Measurements from ENCODE around the gene ECSCR.

ECSCR gene

DNA sequence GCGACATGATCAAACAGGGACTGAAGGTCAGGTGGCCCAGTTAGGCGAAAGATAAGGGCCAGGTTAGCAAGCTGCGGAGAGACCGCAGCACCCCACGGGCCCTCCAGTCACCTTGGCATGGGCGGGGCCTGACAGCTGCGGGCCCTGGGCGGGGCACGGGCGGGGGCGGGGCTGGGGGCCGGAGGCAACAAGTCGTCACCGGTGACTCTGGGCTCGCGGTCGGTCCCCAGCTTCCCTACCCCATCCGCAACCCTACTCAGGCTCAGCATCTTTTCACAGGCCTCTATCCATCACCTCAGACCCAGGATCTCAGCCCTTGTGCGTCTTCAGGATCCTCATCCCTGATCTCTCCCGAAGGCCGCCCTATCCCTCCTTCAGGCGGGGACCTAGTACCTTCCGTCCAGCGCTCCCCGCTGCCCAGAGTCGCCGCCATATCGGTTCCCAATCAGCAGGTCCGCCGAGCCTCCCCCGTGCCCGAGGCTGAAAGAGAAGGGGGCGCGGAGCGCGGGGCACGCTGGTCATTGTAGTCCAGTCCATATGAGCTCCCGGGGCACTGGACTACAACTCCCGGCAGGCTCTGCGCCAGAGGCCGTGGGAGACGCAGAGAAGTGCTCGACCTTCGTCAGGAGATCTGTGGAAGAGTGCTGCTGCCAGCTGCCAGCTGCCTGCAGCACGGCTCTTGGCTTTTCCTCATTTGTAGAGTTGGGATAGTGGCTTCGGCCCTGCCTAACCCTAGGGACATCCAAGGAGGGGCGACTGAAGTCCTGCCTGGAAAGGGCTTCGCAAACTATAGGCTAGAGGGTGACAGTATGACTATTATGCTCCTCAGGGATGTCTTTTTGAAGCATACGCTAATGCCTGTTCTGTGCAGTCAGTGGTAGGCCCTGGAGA lies 23.3 kb downstream of the ECSCR start, which contains the start of gene DNAJC18:
Gene DNAJC18 (minus strand): TSS at position 513 of the 891 bp plus-strand sequence. CDS start 80 bp downstream, at position 433.
- Mint-ChIP-seq H3K36me3 (peaks cover 15% of the 10 kb centered on the region), H3K4me3 (peak within 1 kb of the TSS; percentile 97), H3K9me3 (no peaks in the 10 kb centered on the region), H3K27me3 (no peaks in the 10 kb centered on the region), H3K4me1 (peaks cover 27% of the 10 kb centered on the region), H3K27ac (peak within 1 kb of the TSS; percentile 97)
- ATAC-seq, result peak; percentile 99

DNA sequence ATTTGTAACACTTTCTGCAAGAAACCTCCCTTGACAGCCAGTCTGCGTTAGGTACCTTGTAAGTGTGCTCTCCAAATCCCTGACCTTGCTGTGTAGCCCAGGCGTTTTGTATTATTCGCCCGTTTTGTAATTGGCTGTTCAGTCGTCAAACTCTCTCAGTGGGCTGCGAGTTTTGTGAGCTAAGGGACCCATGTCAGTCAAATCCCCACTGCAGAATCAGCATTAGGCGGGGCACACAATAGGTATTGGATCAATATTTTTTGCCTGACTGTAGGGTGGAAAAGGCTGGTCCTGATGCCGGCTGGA lies 23.9 kb downstream of the ECSCR start:
- Mint-ChIP-seq H3K36me3 (peaks cover 15% of the 10 kb centered on the region), H3K27ac (peak overlapping the region; percentile 97), H3K27me3 (no peaks in the 10 kb centered on the region), H3K4me1 (peaks cover 24% of the 10 kb centered on the region), H3K4me3 (peak overlapping the region; percentile 97), H3K9me3 (no peaks in the 10 kb centered on the region)
- ATAC-seq, result no peak

DNA sequence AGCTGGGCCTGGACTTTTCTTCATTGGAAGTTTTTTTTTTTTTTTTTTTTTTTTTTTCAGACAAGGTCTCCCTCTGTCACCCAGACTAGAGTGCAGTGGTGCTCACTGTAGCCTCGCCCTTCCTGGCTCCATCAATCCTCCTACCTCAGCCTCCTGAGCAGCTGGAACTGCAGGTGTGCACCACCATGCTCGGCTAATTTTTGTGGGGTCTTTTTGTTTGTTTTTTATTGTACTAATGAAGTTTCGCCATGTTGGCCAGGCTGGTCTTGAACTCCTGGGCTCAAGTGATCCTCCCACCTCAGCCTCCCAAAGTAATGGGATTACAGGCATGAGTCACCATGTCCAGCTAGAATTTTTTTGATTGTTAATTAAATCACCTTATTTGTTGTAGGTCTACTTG lies 26.9 kb downstream of the ECSCR start:
- Mint-ChIP-seq H3K4me3 (no peak overlapping the region), H3K36me3 (peaks cover 15% of the 10 kb centered on the region), H3K27me3 (no peaks in the 10 kb centered on the region), H3K27ac (no peak overlapping the region), H3K4me1 (peaks cover 22% of the 10 kb centered on the region), H3K9me3 (no peaks in the 10 kb centered on the region)
- ATAC-seq, result no peak

DNA sequence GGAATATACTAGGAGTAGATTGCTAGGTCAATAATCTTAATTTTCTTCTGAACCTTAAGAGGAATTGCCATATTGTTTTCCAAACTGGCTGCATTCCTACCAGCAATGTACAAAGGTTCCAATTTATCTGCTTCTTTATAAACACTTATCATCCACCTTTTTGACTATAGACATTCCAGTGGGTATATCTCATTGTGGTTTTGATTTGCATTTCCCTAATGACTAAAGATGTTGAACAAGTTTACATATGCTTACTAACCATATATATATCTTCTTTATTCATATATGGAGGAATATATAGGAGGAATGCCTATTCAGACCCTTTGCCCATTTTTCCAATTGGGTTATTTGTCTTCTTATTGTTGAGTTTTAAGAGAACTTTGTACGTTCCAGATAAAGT lies 30.8 kb downstream of the ECSCR start:
- Mint-ChIP-seq H3K4me1 (no peaks in the 10 kb centered on the region), H3K27me3 (no peaks in the 10 kb centered on the region), H3K36me3 (peaks cover 16% of the 10 kb centered on the region), H3K9me3 (no peaks in the 10 kb centered on the region), H3K4me3 (no peak overlapping the region), H3K27ac (no peak overlapping the region)
- ATAC-seq, result no peak

DNA sequence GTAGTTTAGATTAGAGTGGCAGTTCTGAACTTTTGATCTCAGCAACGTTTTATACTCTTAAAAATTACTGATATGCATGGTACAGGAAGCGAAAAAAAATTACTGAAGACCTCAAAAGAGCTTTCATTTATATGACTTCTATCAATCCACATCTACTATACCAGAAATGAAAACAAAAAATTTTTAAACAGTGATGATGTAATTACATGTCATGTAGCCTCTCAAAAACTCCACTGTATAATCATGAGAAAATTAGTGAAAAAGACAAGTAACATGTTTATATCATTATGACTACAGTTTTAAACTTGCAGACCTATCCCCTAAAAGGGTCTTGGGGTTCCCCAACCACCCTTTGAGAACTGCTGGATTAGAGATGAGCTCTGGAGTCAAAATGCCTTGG lies 32.5 kb downstream of the ECSCR start:
- Mint-ChIP-seq H3K27ac (no peak overlapping the region), H3K4me1 (no peaks in the 10 kb centered on the region), H3K9me3 (no peaks in the 10 kb centered on the region), H3K4me3 (no peak overlapping the region), H3K27me3 (no peaks in the 10 kb centered on the region), H3K36me3 (peaks cover 16% of the 10 kb centered on the region)
- no peak for ATAC-seq

DNA sequence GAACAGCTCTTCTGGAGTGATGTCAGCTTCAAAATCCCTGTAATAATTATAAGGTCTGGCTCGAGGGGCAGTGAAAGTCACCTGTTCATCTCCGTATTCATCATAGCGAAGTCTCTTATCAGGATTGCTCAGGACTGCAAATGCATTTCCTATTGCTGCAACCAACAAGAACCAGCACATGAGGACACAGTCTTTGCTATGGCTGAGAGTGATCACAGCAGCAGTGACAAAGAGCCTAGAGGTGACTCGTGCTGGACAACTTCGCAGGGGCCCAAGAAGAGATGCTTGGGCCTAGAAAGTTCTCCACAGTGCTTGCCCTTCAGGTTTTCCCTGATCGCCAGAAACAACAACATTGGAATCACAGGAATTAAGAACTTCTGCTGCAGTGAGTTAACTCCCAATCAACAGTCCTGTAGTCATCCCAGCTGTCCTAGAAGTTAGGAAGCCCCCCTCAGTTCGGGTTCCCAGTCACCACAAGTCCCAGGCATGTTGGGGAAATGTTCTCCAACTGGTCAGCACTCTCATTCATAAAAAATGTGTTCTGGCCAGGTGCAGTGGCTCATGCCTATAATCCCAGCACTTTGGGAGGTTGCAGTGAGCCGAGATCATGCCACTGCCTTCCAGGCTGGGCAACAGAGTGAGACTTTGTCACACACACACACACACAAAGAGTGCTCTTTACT lies 36.2 kb downstream of the ECSCR start:
- no peak for ATAC-seq
- Mint-ChIP-seq H3K4me1 (peaks cover 6% of the 10 kb centered on the region), H3K36me3 (peaks cover 35% of the 10 kb centered on the region), H3K27me3 (no peaks in the 10 kb centered on the region), H3K9me3 (no peaks in the 10 kb centered on the region), H3K4me3 (no peak overlapping the region), H3K27ac (no peak overlapping the region)

DNA sequence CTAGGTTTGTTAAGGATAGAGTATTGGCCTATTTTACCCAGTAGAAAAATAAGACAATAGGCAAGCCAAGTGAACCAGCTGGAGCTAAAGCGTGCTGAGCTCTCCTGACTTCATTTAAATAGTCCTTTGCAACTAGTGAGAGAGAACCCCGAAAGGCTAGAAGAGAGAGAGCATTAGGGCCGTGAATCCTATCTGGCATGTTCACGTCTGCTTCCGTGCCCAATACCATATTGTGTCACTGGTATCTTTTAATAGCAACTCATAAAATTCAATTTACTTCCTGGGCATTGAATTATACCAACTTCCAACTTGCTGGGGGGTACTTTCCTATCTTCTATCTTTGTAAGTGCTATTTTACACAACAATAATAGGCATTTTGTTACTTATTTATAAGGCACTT lies 37.0 kb downstream of the ECSCR start:
- no peaks in the 10 kb centered on the region for H3K9me3 Mint-ChIP-seq
- no peak overlapping the region for H3K4me3 Mint-ChIP-seq
- H3K27me3 Mint-ChIP-seq, result no peaks in the 10 kb centered on the region
- H3K4me1 Mint-ChIP-seq, result peaks cover 6% of the 10 kb centered on the region
- no peak for ATAC-seq
- H3K27ac Mint-ChIP-seq, result no peak overlapping the region
- H3K36me3 Mint-ChIP-seq, result peaks cover 41% of the 10 kb centered on the region

DNA sequence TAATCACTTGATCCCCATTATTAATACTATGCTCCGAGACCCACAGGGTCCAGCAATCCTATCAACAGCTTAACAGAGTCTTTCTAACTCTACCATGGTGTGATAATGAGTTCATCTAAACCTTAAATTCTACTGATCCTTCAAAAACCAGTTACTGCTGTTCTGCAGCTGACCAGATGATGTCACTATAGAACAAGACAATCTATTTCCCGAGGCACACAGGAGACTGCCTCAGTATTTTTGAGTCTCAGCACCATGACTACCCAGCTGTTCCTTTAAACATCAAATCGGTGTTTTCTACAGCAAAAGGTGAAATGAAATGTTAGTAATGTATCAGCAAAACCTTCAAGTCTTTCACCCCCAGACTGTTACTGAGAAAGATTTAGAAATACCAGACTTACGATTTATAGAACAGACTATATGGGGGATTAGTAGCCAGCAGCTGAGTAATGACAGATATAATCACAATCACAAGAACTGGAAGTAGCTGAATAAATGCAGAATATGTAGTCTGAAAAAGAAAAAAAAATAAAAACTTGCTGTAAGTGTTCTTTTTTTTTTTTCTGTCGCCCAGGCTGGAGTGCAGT lies 40.1 kb downstream of the ECSCR start:
- Mint-ChIP-seq H3K27me3 (no peaks in the 10 kb centered on the region), H3K27ac (peak overlapping the region; percentile 11)
- ATAC-seq, result peak; percentile 83

DNA sequence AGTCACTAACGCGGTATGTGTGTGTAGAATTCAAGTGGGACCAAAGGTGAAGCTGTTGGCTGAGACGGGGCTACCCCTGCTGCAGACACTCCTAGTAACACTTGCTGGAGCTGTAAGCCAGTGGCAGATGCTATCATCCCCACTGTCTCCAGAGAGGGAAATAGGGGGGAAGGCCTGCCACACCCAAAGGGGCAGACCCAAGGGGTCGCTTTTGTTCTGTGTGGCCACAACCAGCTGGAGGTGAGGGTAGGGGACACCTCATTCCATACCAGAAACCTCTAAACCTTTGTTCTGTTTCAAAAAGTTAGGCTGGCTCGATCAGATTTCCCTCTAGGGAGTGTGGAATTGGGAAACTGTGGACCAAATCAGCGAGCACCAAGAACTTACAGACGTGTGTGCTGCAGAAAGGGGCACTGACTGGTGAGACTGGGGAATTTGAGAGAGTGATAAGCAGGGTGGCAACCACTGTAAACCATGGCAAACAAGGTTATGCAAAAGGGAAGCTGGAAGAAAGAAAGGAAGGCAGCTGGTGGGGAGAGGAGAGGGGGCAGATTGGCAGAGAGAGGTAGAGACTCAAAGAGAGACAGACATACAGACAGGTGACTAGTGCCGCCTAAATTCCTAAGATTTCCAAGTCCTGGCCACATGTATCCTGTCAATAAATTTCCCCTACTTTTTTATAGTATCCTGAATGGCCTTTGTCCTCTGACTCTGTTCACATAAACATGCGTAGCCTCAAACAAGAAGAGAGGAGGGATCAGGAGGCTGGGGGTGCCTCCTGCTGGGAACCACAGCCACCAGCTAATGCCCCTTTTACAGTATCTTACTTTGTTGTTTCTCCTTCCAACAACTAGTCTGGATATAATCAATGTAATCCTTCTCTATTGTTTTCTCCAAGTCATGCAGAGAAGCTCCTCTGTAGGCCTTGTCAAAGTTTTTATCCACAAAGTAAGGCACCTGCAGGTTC lies 43.0 kb downstream of the ECSCR start:
- no peaks in the 10 kb centered on the region for H3K9me3 Mint-ChIP-seq
- H3K4me1 Mint-ChIP-seq, result peaks cover 6% of the 10 kb centered on the region
- H3K4me3 Mint-ChIP-seq, result no peak overlapping the region
- no peaks in the 10 kb centered on the region for H3K27me3 Mint-ChIP-seq
- H3K36me3 Mint-ChIP-seq, result peaks cover 42% of the 10 kb centered on the region
- no peak overlapping the region for H3K27ac Mint-ChIP-seq
- ATAC-seq, result no peak

More for the DNA sequence above, 40.1 kb downstream of the ECSCR start:
- Mint-ChIP-seq H3K4me1 (peaks cover 6% of the 10 kb centered on the region), H3K4me3 (no peak overlapping the region), H3K36me3 (peaks cover 52% of the 10 kb centered on the region), H3K9me3 (no peaks in the 10 kb centered on the region)

DNA sequence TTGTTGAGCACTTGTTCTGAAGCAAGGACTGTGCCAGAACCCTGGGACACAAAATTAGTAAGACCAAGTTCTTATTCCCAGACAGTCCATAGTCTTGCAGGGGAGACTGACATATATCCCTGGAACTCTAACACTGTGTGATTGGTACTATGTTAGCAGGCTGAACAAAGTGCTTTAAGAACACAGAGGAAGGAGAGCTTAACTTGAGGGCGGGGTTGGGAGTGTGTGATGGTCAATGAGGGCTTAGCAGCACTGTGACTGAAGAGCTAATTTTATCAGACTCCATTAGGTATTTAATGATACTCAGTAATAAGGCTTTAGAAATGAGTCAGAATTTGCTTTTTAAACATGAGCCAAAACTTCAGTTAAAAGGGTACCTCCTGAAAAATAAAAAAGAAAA lies 43.8 kb downstream of the ECSCR start:
- no peak for ATAC-seq
- no peak overlapping the region for H3K27ac Mint-ChIP-seq
- H3K4me1 Mint-ChIP-seq, result peaks cover 6% of the 10 kb centered on the region
- no peak overlapping the region for H3K4me3 Mint-ChIP-seq
- no peaks in the 10 kb centered on the region for H3K27me3 Mint-ChIP-seq
- no peaks in the 10 kb centered on the region for H3K9me3 Mint-ChIP-seq
- peaks cover 39% of the 10 kb centered on the region for H3K36me3 Mint-ChIP-seq

DNA sequence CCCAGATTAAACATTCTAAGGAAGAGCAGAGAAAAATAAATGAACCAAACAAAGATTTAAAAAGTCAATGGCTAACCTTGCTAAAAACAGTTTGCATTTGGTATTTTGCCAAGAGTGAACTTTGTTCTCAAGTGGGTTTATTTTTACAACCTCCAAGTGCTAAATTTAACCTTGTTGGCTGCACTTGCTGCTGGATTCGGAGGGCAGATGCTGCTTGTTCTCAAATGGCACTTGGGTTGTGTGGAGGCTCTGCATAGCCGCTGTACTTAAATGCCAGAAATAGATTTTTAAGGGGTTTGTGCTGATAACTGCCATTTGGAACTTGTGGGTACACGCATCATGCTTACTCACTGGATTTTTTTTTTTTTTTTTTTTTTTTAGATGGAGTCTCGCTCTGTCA lies 45.3 kb downstream of the ECSCR start:
- peaks cover under 1% of the 10 kb centered on the region for H3K4me1 Mint-ChIP-seq
- H3K27me3 Mint-ChIP-seq, result no peaks in the 10 kb centered on the region
- peaks cover 44% of the 10 kb centered on the region for H3K36me3 Mint-ChIP-seq
- no peaks in the 10 kb centered on the region for H3K9me3 Mint-ChIP-seq
- no peak overlapping the region for H3K4me3 Mint-ChIP-seq
- no peak overlapping the region for H3K27ac Mint-ChIP-seq
- no peak for ATAC-seq

DNA sequence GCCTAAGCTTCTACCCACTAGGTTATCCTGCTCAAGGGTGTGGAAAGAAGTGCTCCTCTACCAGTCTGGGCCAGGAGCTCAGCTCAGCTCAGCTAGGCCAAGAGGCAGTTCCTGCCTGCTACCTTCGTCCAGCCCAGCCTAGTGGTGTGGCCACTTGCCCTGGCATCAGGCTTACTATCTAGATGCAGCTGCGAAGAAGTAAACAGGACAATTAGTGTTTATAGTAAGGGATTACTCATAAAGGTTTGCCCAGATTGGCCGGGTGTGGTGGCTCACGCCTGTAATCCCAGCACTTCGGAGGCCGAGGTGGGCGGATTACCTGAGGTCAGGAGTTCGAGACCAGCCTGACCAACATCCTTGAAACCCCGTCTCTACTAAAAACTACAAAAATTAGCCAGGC lies 45.9 kb downstream of the ECSCR start:
- H3K4me3 Mint-ChIP-seq, result no peak overlapping the region
- no peaks in the 10 kb centered on the region for H3K27me3 Mint-ChIP-seq
- no peaks in the 10 kb centered on the region for H3K9me3 Mint-ChIP-seq
- H3K27ac Mint-ChIP-seq, result no peak overlapping the region
- ATAC-seq, result no peak
- H3K4me1 Mint-ChIP-seq, result no peaks in the 10 kb centered on the region
- peaks cover 47% of the 10 kb centered on the region for H3K36me3 Mint-ChIP-seq

DNA sequence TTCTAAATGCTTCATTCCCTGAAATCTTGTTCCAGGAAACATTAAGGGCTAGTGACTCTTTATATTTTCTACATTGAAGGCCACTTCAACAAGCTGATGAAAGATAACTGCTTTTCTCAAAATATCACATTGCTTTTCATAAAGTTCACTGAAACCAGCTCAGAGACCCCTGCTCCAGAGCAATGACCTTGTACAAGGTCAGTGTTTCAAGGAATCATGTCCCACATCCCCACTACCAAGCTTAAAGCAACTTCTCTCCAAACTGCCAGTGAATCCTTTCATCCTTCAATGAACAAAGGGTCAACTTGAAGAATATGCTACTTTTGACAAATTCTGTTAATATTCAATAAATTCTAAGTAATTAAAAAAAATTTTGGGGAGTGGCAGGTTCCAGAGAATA lies 46.7 kb downstream of the ECSCR start:
- Mint-ChIP-seq H3K27me3 (no peaks in the 10 kb centered on the region), H3K9me3 (no peaks in the 10 kb centered on the region), H3K4me3 (no peak overlapping the region), H3K27ac (no peak overlapping the region), H3K4me1 (no peaks in the 10 kb centered on the region), H3K36me3 (peaks cover 47% of the 10 kb centered on the region)
- ATAC-seq, result no peak

DNA sequence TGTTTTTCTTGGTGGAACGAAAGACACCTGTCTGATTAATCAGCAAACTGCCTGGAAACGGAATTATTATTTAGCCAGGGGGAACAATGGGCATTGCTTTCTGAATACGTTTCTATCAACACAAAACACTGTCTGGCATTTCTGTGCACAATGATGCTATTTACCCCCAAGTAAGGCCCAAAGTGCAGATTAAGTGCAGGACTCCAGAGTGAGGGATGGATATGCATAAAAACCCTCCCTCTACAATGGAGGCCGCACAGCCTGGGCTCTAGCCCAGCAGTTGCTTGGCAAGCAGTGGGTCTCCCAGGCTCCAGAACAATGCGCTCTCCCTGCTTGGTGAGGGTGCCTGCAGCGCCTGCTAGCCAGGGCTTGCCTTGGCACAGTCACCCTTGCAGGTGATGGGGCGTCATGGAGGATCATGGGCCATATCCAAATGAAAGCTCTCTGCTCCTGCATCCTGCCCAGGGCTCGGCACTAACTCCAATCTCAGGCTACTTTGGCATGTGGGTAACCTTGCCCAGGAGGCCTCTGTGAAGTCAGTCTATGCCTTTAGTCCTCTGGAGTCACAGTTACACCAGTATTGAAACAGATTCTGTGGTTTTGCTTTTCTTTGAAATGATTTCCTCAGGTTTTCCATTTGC lies 47.2 kb downstream of the ECSCR start:
- Mint-ChIP-seq H3K4me3 (no peak overlapping the region), H3K27ac (no peak overlapping the region), H3K36me3 (peaks cover 42% of the 10 kb centered on the region), H3K27me3 (no peaks in the 10 kb centered on the region), H3K9me3 (no peaks in the 10 kb centered on the region), H3K4me1 (no peaks in the 10 kb centered on the region)
- no peak for ATAC-seq
